OCI-LY7 (cell line): ENCODE measurements around the gene CCDC102A. TPM values are rescaled to one million over a fixed set of nuclear protein-coding genes. Genes with fewer than 3 reads are reported as not detected.

Experiments used
- BruUV-seq: library from RNA; stranded (reverse); fragments of 400-500 nt; replicated peaks from 2 replicates; lab custom pipeline; 2021; lab: Mats Ljungman, UMichigan
- CTCF ChIA-PET: fragments of 300-600 bp; sonication (Branson Sonifier 250); formaldehyde crosslinking; loops from one replicate; lab custom pipeline; 2022; ENCODE audit warnings: antibody characterized with exemption; ENCODE audit not compliant: unreplicated experiment; lab: Charles Lee
- POLR2A ChIA-PET: fragments of 300-600 bp; sonication (Branson Sonifier 250); formaldehyde crosslinking; loops from one replicate; lab custom pipeline; 2022; ENCODE audit warnings: antibody characterized with exemption; lab: Charles Lee
- DNase-seq: peaks from one replicate; pipeline ENCODE4 v3.0.0-alpha.2; 2015; ENCODE audit warnings: low spot score
- H2AFZ ChIP-seq: fragments of 200-600 bp; sonication (generic), shearing (Covaris generic); 2 replicates; pipeline ENCODE4 v1.6.1; 2014; ENCODE audit warnings: mild to moderate bottlenecking, antibody characterized with exemption, low read length, moderate library complexity
- H3K27ac ChIP-seq: fragments of 200-600 bp; sonication (generic); 2 replicates; pipeline ENCODE4 v1.5.1; 2014; ENCODE audit warnings: mixed run types, low read depth, mild to moderate bottlenecking, moderate library complexity, low read length, inconsistent platforms; ENCODE audit not compliant: poor library complexity, severe bottlenecking
- H3K36me3 ChIP-seq: fragments of 200-600 bp; sonication (generic); 2 replicates; pipeline ENCODE4 v1.6.1; 2014; ENCODE audit warnings: mild to moderate bottlenecking, antibody characterized with exemption, low read length, moderate library complexity, mixed read lengths; ENCODE audit not compliant: insufficient read depth
- H3K4me1 ChIP-seq: fragments of 200-600 bp; sonication (generic); 2 replicates; pipeline ENCODE4 v1.5.1; 2014; ENCODE audit warnings: mild to moderate bottlenecking, low read length; ENCODE audit not compliant: insufficient read depth, poor library complexity, severe bottlenecking
- H3K4me2 ChIP-seq: fragments of 200-600 bp; sonication (generic); 2 replicates; pipeline ENCODE4 v1.6.1; 2014; ENCODE audit warnings: mild to moderate bottlenecking, low read length
- H3K4me3 ChIP-seq: fragments of 200-600 bp; sonication (generic); 2 replicates; pipeline ENCODE4 v1.5.1; 2014; ENCODE audit warnings: mild to moderate bottlenecking, low read depth, low read length; ENCODE audit not compliant: poor library complexity, severe bottlenecking
- H3K79me2 ChIP-seq: fragments of 200-600 bp; sonication (generic); 2 replicates; pipeline ENCODE4 v1.6.1; 2016; ENCODE audit warnings: low read depth, mild to moderate bottlenecking, low read length, moderate library complexity, mixed read lengths; ENCODE audit not compliant: insufficient read depth
- H3K9me2 ChIP-seq: fragments of 200-600 bp; sonication (generic); 2 replicates; pipeline ENCODE4 v1.6.1; 2016; ENCODE audit warnings: mild to moderate bottlenecking, low read length, mixed read lengths; ENCODE audit not compliant: insufficient read depth
- H3K9me3 ChIP-seq: fragments of 200-600 bp; sonication (generic); 2 replicates; pipeline ENCODE4 v1.6.1; 2014; ENCODE audit warnings: mild to moderate bottlenecking, mixed run types, low read length, mixed read lengths
- H4K20me1 ChIP-seq: fragments of 200-600 bp; sonication (generic); 2 replicates; pipeline ENCODE4 v1.6.1; 2014; ENCODE audit warnings: mild to moderate bottlenecking, antibody characterized with exemption, low read length, moderate library complexity, mixed read lengths; ENCODE audit not compliant: insufficient read depth
- CTCF ChIP-seq: fragments of 200-600 bp; sonication (generic); conservative IDR thresholded peaks from 2 replicates; pipeline ENCODE4 v1.5.1; 2014; ENCODE audit warnings: mild to moderate bottlenecking, antibody characterized with exemption, low read length, moderate library complexity, mixed read lengths
- EZH2phosphoT487 ChIP-seq: fragments of 200-600 bp; sonication (generic); IDR thresholded peaks from 2 replicates; pipeline ENCODE4 v1.6.1; 2018; ENCODE audit warnings: low read depth, borderline replicate concordance, mild to moderate bottlenecking, mixed run types, antibody characterized with exemption, low read length, moderate library complexity, mixed read lengths
- intact Hi-C: fragments of 100-400 bp; cut with micrococcal nuclease; formaldehyde crosslinking; loops from one replicate; pipeline ENCODE4 v1.10.0; 2022; ENCODE audit not compliant: unreplicated experiment
- total RNA-seq, 2 experiments: library from RNA; depleted of rRNA in 1 of 2; stranded (reverse); fragments of >200 nt in 1 of 2; shearing (Covaris generic) in 1 of 2; gene quantifications; 2 replicates each; pipeline ENCODE4 v1.2.3, GENCODE V29; 2014 to 2022

The CCDC102A gene
- total RNA-seq, 2 experiments from 2014 or later = 4.2 to 7.1 TPM

GRCh38 chr16:57518922-57519321 is 17.4 kb downstream of the CCDC102A start:
- no peak for DNase-seq
- intact Hi-C loops = loop anchor here (1.0 to 5.0 kb wide), 3 partner anchors 42 to 219 kb away; no protein-coding TSS in a partner anchor
- H3K9me2 ChIP-seq = no peaks in the 10 kb centered on the region

DNA sequence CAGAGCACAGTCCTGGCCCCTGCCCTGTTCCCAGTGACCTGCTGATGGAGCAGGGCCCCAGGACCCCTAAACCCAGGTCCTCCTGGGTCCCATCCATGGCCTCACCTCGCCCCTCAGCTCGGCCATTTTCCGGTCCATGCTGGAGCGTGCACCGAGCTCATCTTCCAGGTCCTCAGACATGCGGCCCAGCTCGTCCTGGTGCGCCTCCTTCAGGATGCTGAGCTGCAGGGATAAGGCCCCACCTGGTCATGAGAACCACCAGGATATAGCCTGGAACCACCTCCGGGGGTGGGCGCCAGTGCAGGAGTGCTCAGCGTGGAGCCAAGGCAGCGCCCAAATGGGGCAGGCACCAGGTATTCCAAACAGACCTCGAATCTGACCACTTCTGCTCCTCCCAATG is 17.9 kb downstream of the CCDC102A start:
- ChIA-PET POLR2A (no interaction called here), CTCF (no interaction called here)
- BruUV-seq = no TSS peak
- no peaks in the 10 kb centered on the region for H3K79me2 ChIP-seq
- H3K27ac ChIP-seq = no peak overlapping the region
- H3K9me3 ChIP-seq = no peaks in the 10 kb centered on the region
- no peaks in the 10 kb centered on the region for H4K20me1 ChIP-seq
- no peak for DNase-seq
- no peaks in the 10 kb centered on the region for H3K9me2 ChIP-seq
- TF ChIP-seq EZH2phosphoT487 (no peak), CTCF (no peak)
- intact Hi-C loops = loop anchor here (5.0 kb wide), 1 partner anchor 41 kb away; no protein-coding TSS in a partner anchor
- H3K4me1 ChIP-seq = peaks cover 18% of the 10 kb centered on the region
- H3K36me3 ChIP-seq = no peaks in the 10 kb centered on the region
- no peak overlapping the region for H2AFZ ChIP-seq
- no peak overlapping the region for H3K4me3 ChIP-seq
- H3K4me2 ChIP-seq = no peak overlapping the region

More at GRCh38 chr16:57518922-57519321, 17.4 kb downstream of the CCDC102A start:
- Histone ChIP-seq H3K4me3 (no peak overlapping the region), H3K79me2 (no peaks in the 10 kb centered on the region), H3K4me1 (peaks cover 21% of the 10 kb centered on the region), H3K27ac (no peak overlapping the region), H2AFZ (no peak overlapping the region), H3K36me3 (no peaks in the 10 kb centered on the region), H3K4me2 (no peak overlapping the region), H4K20me1 (no peaks in the 10 kb centered on the region), H3K9me3 (no peaks in the 10 kb centered on the region)
- TF ChIP-seq EZH2phosphoT487 = no peak
- no peak for TF ChIP-seq CTCF
- ChIA-PET POLR2A (no interaction called here), CTCF (no interaction called here)
- BruUV-seq = no TSS peak
